ENCODE data around the gene NAV2. TPM values are rescaled to one million over a fixed set of nuclear protein-coding genes. Genes with fewer than 3 reads are reported as not detected.

Gene NAV2
- total and polyA plus RNA-seq, 3 donors from 2014 or later = 3.4 to 6.0 (median 3.9) TPM

DNA sequence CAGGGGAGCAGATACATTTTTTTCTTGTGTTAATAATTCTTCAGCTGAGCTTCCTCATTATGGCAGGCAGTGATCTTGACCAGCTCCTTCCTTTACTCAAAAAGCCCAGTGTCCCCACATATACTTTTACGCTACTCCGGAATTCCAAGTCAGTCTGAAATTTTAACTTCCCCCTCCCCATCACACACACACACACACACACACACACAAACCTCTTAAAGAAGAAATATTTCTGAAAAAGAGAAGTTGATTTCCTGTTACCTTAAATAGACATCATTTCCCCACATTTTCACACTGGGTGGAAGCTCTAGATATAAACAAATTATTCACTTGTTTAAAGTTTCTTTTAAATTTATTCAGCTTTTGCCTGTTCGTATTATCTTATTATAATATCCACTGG lies 333.8 kb downstream of the NAV2 start:
- H3K4me3 ChIP-seq = no peak overlapping the region
- H3K4me1 ChIP-seq = no peaks in the 10 kb centered on the region
- H3K27ac ChIP-seq = no peak overlapping the region
- H3K36me3 ChIP-seq (ENCODE audit: low read depth, missing control alignments) = no peaks in the 10 kb centered on the region
- WGBS, 2 donors = 87 to 92% methylated on average over 3 of the region's 3 CpGs
- no peak for TF ChIP-seq POLR2A (IDR thresholded peaks at IDR 0.05)
- TF ChIP-seq, protein P1, sequence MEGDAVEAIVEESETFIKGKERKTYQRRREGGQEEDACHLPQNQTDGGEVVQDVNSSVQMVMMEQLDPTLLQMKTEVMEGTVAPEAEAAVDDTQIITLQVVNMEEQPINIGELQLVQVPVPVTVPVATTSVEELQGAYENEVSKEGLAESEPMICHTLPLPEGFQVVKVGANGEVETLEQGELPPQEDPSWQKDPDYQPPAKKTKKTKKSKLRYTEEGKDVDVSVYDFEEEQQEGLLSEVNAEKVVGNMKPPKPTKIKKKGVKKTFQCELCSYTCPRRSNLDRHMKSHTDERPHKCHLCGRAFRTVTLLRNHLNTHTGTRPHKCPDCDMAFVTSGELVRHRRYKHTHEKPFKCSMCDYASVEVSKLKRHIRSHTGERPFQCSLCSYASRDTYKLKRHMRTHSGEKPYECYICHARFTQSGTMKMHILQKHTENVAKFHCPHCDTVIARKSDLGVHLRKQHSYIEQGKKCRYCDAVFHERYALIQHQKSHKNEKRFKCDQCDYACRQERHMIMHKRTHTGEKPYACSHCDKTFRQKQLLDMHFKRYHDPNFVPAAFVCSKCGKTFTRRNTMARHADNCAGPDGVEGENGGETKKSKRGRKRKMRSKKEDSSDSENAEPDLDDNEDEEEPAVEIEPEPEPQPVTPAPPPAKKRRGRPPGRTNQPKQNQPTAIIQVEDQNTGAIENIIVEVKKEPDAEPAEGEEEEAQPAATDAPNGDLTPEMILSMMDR (IDR thresholded peaks at IDR 0.05) = no peak
- DNase-seq = no peak
- intact Hi-C loops (cut with DNase I; ENCODE audit: low total_unique reads) = no loop called here
- no peaks in the 10 kb centered on the region for H3K9me3 ChIP-seq
- H3K27me3 ChIP-seq = no peaks in the 10 kb centered on the region

DNA sequence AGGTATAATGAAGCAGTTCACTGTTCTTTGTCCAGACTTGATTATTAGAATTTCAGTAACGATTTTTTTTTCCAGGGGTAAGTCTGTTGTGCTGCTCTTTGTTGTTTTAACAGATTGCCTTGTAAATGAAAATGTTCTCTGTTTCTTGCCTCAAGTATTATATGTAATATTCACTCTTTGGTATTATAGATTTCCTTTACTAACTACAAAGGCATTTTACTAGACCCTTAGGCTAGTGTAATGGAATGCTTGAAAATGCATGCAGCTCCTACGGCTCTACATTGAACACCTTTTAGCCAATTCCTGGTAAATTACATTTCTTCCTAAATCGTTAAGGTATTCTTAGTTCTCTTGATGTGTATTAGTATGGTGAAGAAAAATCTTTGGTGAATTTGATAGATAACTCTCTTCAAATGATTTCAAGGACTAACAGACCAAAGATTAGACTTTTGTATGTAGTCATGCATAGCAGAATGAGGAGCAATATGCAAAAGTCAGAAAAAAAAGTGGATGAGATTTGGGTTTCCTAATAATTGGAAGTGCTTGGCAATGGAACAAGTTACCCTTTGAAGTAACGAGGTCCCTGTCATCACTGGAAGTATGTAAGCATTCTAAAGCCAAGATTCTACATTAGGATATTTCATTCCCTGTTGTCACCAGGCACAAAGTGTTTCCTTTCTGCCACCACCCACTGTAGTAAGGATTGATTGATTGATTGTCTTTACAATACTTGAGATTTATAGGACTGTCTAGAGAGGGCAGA lies 334.6 kb downstream of the NAV2 start:
- Histone ChIP-seq H3K4me1 (no peaks in the 10 kb centered on the region), H3K36me3 (ENCODE audit: low read depth, missing control alignments) (no peaks in the 10 kb centered on the region), H3K27me3 (no peaks in the 10 kb centered on the region), H3K4me3 (no peak overlapping the region), H3K27ac (no peak overlapping the region), H3K9me3 (no peaks in the 10 kb centered on the region)
- WGBS, 2 donors = 74 to 75% methylated on average over 4 of the region's 4 CpGs
- intact Hi-C loops (cut with DNase I; ENCODE audit: low total_unique reads) = no loop called here
- DNase-seq = no peak
- TF ChIP-seq POLR2A (IDR thresholded peaks at IDR 0.05) = no peak
- TF ChIP-seq, protein P1 (IDR thresholded peaks at IDR 0.05) = no peak

DNA sequence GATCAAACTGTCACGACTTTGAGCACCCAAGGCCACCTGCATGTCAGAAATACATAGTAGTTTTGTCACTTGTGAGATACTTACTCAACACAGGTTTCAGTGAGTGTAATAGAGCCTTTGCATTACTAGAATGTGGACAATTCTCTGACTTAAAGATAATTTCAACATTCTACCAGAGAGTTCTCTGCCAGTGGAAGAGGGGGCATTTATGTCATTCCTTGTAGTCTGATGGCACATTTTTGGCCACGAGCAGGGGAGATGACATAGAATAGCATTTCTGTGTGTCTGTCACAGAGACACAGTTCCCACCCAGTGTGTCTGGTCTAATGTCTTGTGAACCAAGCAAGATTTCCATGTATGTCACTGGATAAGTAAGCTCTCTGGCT lies 335.1 kb downstream of the NAV2 start:
- no peak for DNase-seq
- H3K36me3 ChIP-seq (ENCODE audit: low read depth, missing control alignments) = no peaks in the 10 kb centered on the region
- no peak overlapping the region for H3K27ac ChIP-seq
- no peak overlapping the region for H3K4me3 ChIP-seq
- H3K9me3 ChIP-seq = no peaks in the 10 kb centered on the region
- no peaks in the 10 kb centered on the region for H3K27me3 ChIP-seq
- H3K4me1 ChIP-seq = no peaks in the 10 kb centered on the region
- TF ChIP-seq POLR2A (IDR thresholded peaks at IDR 0.05) = no peak
- TF ChIP-seq, protein P1 (IDR thresholded peaks at IDR 0.05) = no peak
- WGBS, 2 donors = 76 to 84% methylated on average over 2 of the region's 2 CpGs
- intact Hi-C loops (cut with DNase I; ENCODE audit: low total_unique reads) = no loop called here

DNA sequence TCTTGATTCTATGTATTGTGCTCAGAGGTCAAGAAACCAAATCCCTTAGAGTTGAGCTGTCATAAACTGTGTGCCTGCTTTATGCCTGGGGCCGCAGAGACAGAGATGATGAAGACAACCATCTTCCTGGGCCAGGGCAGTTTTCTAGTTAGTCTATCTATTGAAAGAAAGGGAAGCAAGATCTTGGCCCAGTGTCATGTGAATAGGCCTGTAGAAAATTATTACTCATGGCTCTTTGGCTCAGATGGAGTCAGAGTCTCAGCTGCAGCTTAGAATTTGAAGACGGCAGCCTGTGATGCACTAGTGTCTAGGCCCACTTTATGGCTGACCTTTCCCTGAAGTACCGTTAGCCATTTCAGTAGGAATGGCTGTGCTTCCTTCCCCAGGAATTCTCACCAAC lies 335.6 kb downstream of the NAV2 start:
- H3K27me3 ChIP-seq = no peaks in the 10 kb centered on the region
- H3K4me1 ChIP-seq = no peaks in the 10 kb centered on the region
- H3K36me3 ChIP-seq (ENCODE audit: low read depth, missing control alignments) = no peaks in the 10 kb centered on the region
- intact Hi-C loops (cut with DNase I; ENCODE audit: low total_unique reads) = no loop called here
- H3K4me3 ChIP-seq = no peak overlapping the region
- TF ChIP-seq, protein P1 (IDR thresholded peaks at IDR 0.05) = no peak
- TF ChIP-seq POLR2A (IDR thresholded peaks at IDR 0.05) = no peak
- H3K9me3 ChIP-seq = no peaks in the 10 kb centered on the region
- WGBS, 2 donors = 75 to 91% methylated on average over 3 of the region's 3 CpGs
- H3K27ac ChIP-seq = no peak overlapping the region
- DNase-seq = no peak

DNA sequence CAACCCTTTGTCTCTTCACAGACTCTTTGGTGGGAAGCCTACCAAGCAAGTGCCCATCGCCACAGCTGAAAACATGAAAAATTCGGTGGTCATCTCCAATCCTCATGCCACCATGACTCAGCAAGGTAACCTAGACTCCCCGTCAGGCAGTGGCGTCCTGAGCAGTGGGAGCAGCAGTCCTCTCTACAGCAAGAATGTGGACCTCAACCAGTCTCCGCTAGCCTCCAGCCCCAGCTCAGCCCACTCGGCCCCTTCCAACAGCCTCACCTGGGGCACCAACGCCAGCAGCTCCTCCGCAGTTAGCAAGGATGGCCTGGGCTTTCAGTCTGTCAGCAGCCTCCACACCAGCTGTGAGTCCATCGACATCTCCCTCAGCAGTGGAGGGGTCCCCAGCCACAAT lies 336.1 kb downstream of the NAV2 start:
- Histone ChIP-seq H3K4me3 (no peak overlapping the region), H3K4me1 (no peaks in the 10 kb centered on the region), H3K9me3 (no peaks in the 10 kb centered on the region), H3K27ac (no peak overlapping the region), H3K27me3 (no peaks in the 10 kb centered on the region), H3K36me3 (ENCODE audit: low read depth, missing control alignments) (no peaks in the 10 kb centered on the region)
- intact Hi-C loops (cut with DNase I; ENCODE audit: low total_unique reads) = no loop called here
- 91 to 94% methylated on average over 6 to 9 of the region's 9 CpGs for WGBS, 2 donors
- no peak for DNase-seq
- TF ChIP-seq, protein P1 (IDR thresholded peaks at IDR 0.05) = no peak
- TF ChIP-seq POLR2A (IDR thresholded peaks at IDR 0.05) = no peak

Measured in testis (tissue), 3 donors.